Renal pelvis (tissue), 12 donors: ENCODE measurements around the gene MRPL27. TPM values are rescaled to one million over a fixed set of nuclear protein-coding genes. Genes with fewer than 3 reads are reported as not detected.
A peak's percentile ranks its signal among the peaks of the same experiment; 100 is the strongest.
"Not testable (repeated sequence)": the region's sequence is repeated elsewhere in the genome, so short reads cannot be mapped to it uniquely, and the experiment has no call there.

ENCODE experiments used
- DNase-seq: peaks from one replicate; pipeline ENCODE4 v3.0.0-alpha.2; 2013
- long read RNA-seq, 16 experiments: transcript quantifications; one replicate each; lab custom pipeline, GENCODE V29; 2026
- polyA plus RNA-seq, 3 donors: library from polyadenylated mRNA; unstranded; fragments of 120-200 nt; gene quantifications; one replicate each; pipeline ENCODE4 v1.2.1, GENCODE V29; 2013; ENCODE audit not compliant: insufficient read length in 3 of 3

Gene MRPL27
- polyA plus RNA-seq = 10 to 100 TPM; 75.4 to 81.2 (median 80.8) TPM
- long read RNA-seq, donor 1, transcript MRPL27-201 (4 exons, 716 nt) = major isoform, 72 of 96 reads
- long read RNA-seq, donor 1, partial matches to known transcripts = 19 of 96 reads
- long read RNA-seq, donor 1, other reads (novel, unspliced or antisense) = 0 of 96 reads
- long read RNA-seq, donor 2, transcript MRPL27-202 (3 exons, 2,441 nt) = minor isoform, 7 of 137 reads
- long read RNA-seq, donor 2, transcript MRPL27-201 (4 exons, 716 nt) = major isoform, 81 of 137 reads
- long read RNA-seq, donor 2, partial matches to known transcripts = 49 of 137 reads
- long read RNA-seq, donor 2, other reads (novel, unspliced or antisense) = 0 of 137 reads
- long read RNA-seq, donor 3, transcript MRPL27-201 (4 exons, 716 nt) = major isoform, 50 of 81 reads
- long read RNA-seq, donor 3, partial matches to known transcripts = 26 of 81 reads
- long read RNA-seq, donor 3, other reads (novel, unspliced or antisense) = 0 of 81 reads
- long read RNA-seq, donor 4, transcript MRPL27-201 (4 exons, 716 nt) = major isoform, 81 of 127 reads
- long read RNA-seq, donor 4, transcript MRPL27-202 (3 exons, 2,441 nt) = minor isoform, 5 of 127 reads
- long read RNA-seq, donor 4, partial matches to known transcripts = 41 of 127 reads
- long read RNA-seq, donor 4, other reads (novel, unspliced or antisense) = 0 of 127 reads
- long read RNA-seq, donor 5, transcript MRPL27-201 (4 exons, 716 nt) = major isoform, 24 of 29 reads
- long read RNA-seq, donor 5, partial matches to known transcripts = 0 of 29 reads
- long read RNA-seq, donor 5, other reads (novel, unspliced or antisense) = 0 of 29 reads
- long read RNA-seq, donor 6, transcript MRPL27-201 (4 exons, 716 nt) = major isoform, 64 of 88 reads
- long read RNA-seq, donor 6, partial matches to known transcripts = 21 of 88 reads
- long read RNA-seq, donor 6, other reads (novel, unspliced or antisense) = 0 of 88 reads
- long read RNA-seq, donor 7, transcript MRPL27-201 (4 exons, 716 nt) = major isoform, 52 of 66 reads
- long read RNA-seq, donor 7, partial matches to known transcripts = 10 of 66 reads
- long read RNA-seq, donor 7, other reads (novel, unspliced or antisense) = 0 of 66 reads
- long read RNA-seq, donor 8, transcript MRPL27-201 (4 exons, 716 nt) = major isoform, 22 of 38 reads
- long read RNA-seq, donor 8, partial matches to known transcripts = 15 of 38 reads
- long read RNA-seq, donor 8, other reads (novel, unspliced or antisense) = 0 of 38 reads
- long read RNA-seq, donor 9, transcript MRPL27-201 (4 exons, 716 nt) = major isoform, 73 of 111 reads
- long read RNA-seq, donor 9, partial matches to known transcripts = 32 of 111 reads
- long read RNA-seq, donor 9, other reads (novel, unspliced or antisense) = 0 of 111 reads
- long read RNA-seq, donor 10, transcript MRPL27-202 (3 exons, 2,441 nt) = minor isoform, 10 of 88 reads
- long read RNA-seq, donor 10, transcript MRPL27-201 (4 exons, 716 nt) = major isoform, 48 of 88 reads
- long read RNA-seq, donor 10, partial matches to known transcripts = 30 of 88 reads
- long read RNA-seq, donor 10, other reads (novel, unspliced or antisense) = 0 of 88 reads
- long read RNA-seq, donor 11, transcript MRPL27-201 (4 exons, 716 nt) = major isoform, 35 of 39 reads
- long read RNA-seq, donor 11, partial matches to known transcripts = 0 of 39 reads
- long read RNA-seq, donor 11, other reads (novel, unspliced or antisense) = 0 of 39 reads
- long read RNA-seq, donor 12, transcript MRPL27-202 (3 exons, 2,441 nt) = minor isoform, 7 of 119 reads
- long read RNA-seq, donor 12, transcript MRPL27-201 (4 exons, 716 nt) = major isoform, 82 of 119 reads
- long read RNA-seq, donor 12, partial matches to known transcripts = 29 of 119 reads
- long read RNA-seq, donor 12, other reads (novel, unspliced or antisense) = 0 of 119 reads
- long read RNA-seq, donor 13, transcript MRPL27-201 (4 exons, 716 nt) = major isoform, 31 of 43 reads
- long read RNA-seq, donor 13, partial matches to known transcripts = 12 of 43 reads
- long read RNA-seq, donor 13, other reads (novel, unspliced or antisense) = 0 of 43 reads
- long read RNA-seq, donor 14 = 0 reads
- long read RNA-seq, donor 15 = 0 reads
- long read RNA-seq, donor 16, transcript MRPL27-201 (4 exons, 716 nt) = major isoform, 73 of 96 reads
- long read RNA-seq, donor 16, partial matches to known transcripts = 21 of 96 reads
- long read RNA-seq, donor 16, other reads (novel, unspliced or antisense) = 0 of 96 reads

DNA sequence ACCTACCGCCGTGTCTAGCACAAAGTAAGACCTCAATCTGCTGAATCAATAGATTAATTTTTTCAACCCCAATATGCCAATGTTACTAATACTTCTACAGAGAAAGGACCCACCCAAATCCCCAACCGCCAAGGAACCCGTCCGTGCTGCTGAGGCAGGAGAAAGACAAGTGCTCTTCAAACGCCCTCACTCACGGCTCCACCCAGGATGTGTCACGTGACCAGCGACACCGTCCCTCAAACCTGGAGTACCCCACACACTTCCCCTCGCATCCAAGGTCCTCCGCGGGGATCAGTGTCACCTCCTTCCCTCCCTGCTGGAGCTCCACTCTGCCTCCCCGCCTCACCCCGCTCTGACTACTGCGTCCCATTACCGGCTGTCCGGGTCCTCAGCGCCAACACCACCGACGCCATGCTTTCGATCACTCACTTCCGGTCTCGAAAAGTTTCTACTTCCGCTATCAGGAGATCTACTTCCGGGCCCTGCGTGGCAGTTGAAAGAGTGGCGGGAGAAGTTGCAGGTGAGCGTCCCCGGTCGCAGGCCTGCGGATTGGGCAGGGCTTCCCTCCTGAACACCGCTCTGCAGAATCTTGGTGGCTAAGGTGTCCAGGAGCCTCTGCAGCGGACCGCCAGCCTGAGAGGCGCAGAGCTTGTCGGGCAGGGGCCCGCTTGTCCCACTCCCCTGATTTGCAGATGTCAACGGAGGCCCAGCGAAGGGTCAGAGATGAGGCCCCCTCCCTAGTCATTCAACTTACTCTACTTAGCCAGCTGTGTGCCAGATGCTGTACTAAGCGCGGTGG lies at the start of gene MRPL27, which contains the start of gene EME1:
MRPL27 (minus strand) TSS at position 427 of the 799 bp plus-strand sequence; CDS start at position 413, 14 bp downstream.
EME1 (plus strand) TSS at position 472 of the 799 bp plus-strand sequence. CDS start 1,980 bp downstream, outside the sequence.
- peak; percentile 91 for DNase-seq

DNA sequence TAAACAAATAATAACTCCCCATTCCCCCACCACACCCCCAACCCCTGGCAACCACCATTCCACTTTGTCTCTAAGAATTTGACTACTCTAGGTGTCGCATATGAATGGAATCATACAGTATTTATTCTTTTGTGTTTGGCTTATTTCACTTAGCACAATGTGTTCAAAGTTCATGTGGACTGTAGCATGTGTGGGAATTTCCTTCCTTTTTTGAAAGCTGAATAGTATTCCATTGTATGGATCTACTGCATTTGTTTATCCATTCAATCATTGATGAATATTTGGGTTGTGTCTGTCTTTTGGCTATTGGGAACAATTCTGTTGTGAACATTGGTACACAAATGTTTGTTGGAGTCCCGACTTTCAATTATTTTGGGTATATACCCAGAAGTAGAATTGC lies 49.8 kb upstream of the MRPL27 start:
- no peak for DNase-seq

DNA sequence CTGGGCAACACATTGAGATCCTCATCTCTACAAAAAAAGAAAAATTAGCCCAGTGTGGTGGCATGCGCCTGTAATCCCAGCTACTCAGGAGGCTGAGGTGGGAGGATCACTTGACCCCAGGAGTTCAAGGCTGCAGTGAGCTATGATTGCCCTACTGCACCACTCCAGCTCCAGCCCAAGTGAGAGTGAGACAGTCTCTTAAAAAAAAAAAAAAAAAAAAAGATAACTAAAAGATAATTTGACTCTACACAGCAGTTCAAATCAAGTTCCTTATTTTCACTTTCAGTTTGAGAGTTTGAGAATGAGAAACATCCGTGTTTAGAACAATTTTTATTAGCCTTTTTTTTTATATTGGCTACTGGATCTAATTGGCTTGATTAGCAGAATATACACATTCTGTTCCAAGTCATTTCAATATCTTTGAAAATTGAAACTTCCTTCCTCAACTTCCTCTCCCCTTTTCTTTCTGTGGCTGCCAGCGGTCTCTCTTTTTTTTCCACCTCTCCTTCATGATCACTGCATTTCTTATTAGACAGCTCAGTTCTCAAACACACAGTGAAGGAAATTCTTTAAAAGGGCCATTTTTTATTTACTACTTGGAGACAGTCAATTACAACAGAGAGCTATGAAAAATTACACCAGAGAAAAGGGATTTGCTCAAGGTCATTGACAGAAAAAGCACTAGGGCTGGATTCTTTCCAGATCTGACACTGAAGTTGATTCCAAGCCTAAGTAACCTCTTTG lies 48.5 kb upstream of the MRPL27 start:
- DNase-seq = no peak

DNA sequence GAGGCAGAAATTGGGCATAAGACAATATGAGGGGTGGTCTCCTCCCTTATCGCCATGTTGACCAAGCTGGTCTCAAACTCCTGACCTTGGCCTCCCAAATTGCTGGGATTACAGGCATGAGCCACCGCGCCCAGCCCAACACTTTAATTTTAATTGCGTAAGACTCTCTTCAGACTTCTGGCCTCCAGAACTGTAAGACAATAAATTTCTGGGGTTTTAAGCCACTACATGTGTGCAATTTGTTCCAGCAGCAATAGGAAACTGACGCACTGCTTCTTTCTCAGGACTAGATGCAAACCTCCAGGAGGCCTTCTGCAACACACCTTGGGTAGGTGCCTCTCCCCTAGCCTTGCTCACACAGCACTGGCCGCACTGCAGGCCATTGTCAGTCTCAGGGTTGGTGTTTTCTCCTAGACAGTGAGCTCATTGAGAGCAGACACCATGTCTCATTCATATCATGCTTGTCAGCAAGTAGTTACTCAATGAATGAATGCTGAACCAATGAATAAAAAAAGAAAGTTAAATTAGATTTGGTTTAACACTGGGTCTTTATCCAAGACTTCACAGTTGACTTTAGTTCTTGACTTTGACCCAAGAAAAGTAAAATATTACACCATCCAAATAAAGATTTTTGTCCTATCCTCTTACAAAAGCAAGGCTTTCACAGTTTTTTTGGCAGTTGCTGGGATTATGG lies 47.6 kb upstream of the MRPL27 start:
- DNase-seq = no peak

DNA sequence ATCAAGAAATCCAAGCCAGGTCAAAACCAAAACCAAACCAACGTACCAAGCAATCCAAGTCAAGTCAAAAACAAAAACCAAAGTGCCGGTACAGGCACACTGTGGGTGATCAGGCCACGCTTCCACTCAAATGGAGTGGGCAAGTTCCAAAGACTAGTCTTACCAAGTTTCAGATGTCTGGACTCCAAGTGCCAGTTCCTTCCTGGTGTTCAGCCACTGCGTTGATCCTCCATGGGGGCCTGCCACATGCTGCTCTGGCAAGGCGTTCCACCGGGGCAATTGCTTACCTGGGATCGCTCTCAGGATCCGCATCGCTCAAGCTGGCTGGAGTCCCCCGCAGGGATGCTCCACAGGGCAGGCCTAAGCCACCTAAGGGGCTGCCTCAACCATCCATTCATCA lies 46.6 kb upstream of the MRPL27 start:
- not testable (repeated sequence) for DNase-seq

DNA sequence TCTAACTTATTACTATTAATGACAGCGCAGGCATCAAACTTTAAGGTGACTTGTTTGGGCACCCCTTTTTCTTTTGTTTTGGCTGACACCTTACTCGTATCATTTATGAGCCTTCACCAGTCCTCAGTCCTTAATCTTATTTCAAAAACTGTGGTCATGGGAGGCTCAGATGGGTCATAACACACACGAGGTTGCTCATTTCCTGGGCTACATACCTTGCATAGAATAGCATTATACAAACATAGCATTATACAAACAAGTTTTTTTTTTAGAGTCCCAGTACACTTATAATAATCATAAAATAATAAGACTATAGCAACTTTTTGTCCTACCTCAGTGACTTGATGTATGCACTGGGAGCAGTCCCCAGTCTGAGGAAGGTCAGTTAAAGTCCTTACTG lies 41.8 kb upstream of the MRPL27 start:
- DNase-seq = no peak

DNA sequence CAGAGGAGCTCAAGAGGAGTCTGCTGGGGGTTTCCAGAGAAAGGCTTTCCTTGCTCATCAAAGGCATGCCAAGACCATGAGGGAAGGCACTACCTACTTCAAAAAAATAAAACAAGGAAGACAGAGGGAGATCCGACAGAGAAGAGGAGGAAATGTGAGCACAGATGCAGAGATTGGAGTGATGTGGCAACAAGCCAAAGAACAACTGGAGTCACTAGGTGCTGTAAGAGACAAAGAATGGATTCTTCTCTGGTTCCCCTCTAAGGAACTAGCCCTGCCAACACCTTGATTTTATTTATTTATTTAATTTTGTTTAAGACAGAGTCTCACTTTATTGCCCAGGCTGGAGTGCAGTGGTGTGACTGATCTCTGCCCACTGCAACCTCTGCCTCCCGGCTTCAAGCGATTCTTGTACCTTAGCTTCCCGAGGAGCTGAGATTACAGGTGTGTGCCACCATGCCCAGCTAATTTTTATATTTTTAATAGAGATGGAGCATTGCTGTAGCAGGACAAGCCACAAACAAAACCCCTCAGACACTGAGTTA lies 39.3 kb upstream of the MRPL27 start:
- no peak for DNase-seq

DNA sequence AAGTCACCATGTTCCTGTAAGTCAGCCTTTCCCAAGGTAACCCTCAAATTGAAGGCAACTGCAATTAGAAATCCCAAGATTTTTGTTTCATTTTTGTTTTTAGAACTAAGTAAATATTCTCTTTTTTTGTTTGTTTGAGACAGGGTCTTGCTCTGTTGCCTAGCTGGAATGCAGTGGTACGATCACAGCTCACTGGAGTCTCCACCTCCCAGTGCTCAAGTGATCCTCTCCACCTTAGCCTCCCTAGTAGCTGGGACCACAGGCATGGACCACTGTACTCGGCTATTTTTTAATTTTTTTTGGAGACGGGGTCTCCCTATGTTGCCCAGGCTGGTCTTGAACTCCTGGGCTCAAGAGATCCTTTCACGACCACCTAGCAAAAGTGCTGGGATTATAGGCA lies 34.9 kb upstream of the MRPL27 start:
- no peak for DNase-seq

DNA sequence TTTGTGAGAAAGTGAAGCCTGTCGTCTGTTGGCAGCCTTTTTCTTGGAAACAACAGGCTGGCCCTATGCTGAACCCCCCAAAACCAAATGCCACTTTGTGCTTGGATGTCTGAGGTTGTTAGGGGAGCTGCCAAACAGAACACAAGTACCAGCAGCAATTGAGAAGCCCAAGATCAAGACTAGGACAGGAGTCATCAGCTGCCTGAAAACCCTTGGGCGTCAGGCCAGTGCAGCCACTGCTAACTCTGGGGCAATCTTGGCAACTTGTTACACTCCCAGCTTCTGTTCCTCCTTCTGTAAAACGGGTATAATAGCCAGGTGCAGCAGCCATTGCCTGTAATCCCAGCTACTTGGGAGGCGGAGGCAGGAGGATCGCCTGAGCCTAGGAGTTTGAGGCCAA lies 33.6 kb upstream of the MRPL27 start:
- DNase-seq = no peak

DNA sequence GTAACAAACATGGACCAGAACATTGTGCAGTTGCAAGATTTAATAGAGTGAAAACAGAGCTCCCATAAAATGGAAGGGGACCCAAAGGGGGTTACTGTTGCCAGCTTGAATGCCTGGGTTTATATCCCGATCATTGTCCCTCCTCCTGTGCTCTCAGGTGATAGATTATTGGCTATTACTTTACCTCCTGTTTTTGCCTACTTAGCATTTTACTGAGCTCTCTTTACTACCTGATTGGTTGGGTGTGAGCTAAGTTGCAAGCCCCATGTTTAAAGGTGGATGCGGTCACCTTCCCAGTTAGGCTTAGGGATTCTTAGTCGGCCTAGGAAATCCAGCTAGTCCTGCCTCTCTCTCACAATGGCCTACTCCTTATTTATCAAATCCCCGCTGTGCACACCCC lies 32.4 kb upstream of the MRPL27 start:
- not testable (repeated sequence) for DNase-seq

DNA sequence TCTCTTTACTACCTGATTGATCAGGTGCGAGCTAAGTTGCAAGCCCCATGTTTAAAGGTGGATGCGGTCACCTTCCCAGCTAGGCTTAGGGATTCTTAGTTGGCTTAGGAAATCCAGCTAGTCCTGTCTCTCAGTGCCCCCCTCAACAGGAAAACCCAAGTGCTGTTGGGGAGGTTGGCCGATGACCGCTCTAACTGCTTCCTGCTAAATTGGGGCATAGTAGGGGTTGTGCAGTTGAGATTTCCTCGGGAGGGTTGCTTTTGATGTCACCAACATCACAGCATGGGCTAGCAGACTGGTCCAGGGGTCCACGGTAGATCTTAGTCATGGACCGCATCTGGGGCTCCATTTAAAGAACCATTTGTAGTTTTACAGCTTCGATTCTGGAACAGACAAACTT lies 26.6 kb upstream of the MRPL27 start:
- DNase-seq = not testable (repeated sequence)

DNA sequence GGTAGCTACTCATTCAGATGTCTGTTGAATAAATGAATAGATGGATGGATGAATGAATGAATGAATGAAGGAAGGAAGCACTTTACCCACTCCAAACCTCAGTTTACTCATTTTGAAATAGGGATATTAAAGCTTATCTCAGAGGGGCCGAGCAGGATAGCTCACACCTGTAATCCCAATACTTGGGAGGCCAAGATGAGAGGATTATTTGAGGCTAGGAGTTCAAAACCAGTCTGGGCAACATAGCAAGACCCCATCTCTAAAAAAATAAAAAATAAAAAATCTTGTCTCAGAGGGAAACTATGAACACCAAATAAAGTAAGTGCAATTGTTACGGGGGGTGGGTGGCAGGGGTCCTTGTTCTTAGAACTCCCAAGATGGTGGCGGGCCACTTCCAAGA lies 25.7 kb upstream of the MRPL27 start:
- DNase-seq = not testable (repeated sequence)

DNA sequence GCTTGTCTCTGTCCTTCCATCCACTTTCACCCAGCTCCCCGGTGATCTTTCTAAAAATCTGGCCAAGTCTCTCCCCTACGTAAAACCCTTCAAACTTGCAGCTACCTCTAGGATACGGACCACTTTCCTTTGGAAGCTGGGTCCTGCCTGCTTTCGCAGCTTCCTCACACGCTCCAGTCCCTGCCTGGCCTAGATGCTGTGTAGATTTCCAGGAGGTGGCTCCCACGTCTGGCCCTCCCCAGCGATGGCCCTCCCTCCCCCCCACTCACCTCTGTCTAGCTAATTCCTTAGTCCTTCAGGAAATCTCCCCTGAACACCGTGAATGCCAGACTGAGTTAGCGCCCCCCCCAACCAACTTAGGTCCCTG lies 24.9 kb upstream of the MRPL27 start:
- no peak for DNase-seq

DNA sequence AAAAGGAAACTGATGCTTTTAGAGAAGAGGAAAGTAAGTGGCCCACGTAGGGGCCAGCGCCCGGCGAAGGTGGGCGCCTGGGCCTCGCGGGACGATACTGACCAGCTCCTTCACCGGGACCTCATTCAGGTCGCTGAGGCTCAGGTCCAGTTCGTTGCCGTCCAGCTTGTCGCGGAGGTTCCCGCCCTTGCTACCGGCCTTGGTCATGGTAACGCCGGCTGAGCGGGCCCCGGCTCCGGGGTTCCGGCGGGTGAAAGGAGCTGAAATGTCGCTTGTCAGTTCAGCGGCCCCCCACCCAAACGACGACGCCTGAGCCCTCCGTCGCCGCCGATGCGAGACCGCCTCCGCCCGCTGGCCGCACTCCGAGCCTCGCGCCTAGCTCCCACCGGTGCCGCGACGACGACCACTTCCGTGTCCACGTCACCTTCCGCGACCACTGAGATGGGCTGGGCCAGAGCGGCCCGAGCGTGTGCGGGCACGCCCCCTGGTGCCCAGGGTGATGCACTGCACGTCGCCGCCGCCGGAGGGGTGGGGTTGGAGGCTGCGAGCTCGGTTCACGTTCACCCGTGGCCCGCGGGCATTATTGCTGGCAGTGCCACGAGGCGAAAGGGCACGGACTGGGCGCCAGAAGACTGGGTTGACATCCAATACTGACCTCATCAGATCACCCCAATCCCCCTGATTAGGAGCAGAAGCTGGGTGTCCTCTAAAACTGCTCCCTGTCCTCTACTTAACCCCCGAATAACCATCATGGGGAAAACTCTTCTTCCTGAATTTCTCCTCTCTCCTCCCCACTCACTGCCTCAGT lies 24.3 kb upstream of the MRPL27 start, which contains the start of gene LRRC59:
LRRC59 (minus strand) TSS at position 413 of the 808 bp plus-strand sequence; CDS start at position 207, 206 bp downstream.
- DNase-seq = peak; percentile 82

DNA sequence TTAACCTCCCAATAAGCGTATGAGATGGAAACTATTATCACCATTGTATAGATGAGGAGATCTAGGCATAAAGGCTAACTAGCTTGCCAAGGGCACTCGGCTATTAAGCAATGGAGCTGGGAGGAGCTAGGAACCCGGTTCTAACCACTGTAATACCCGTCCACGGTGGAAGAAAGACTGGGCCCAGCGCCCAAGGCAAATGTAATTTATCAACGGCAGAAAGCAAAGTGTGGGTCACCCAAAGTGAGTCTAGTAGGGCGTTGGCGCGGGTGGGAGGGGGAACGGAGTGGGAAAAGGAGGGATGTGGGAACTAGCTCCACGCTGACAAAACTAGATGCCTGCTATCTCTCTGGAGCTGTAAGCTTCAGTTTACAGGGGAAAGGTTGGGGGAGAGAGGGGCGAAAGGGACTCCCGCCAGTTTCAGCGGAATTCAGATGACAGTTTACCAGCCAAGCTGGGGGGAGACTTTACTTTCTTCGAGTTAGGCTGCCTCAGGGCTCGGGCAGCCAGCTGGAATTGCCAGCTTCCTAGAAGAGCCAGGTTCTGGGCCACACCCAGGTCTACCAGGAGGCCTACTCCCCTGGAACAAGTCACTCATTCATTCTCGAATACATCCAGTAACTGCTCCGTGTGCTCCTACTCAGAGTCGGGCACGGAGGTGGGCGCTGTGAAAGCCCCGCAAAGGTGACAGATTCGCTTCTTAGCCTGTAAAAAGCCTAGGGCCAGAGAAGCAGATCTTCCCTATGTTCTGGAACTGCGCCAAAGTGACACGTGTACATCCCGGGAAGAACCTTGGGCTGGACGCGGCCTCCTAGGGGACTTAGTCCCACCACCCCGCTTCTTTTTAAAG lies 23.5 kb upstream of the MRPL27 start:
- DNase-seq = peak; percentile 21
